T-helper 1 cell treated with Interleukin-12 subunit alpha and Interleukin-12 subunit beta and Interleukin-4 antibody, amounts not matched to agents 30 μg/mL and 1 μg/mL, for 36 hours (primary cell): Measurements from ENCODE around the gene KLHL35.
"Not testable (repeated sequence)": the region's sequence is repeated elsewhere in the genome, so short reads cannot be mapped to it uniquely, and the experiment has no call there.

Experiments
- H3K27ac Mint-ChIP-seq: one replicate; pipeline ENCODE4 v1.8.0; 2021; ENCODE audit warnings: mild to moderate bottlenecking, mixed read lengths
- H3K27me3 Mint-ChIP-seq: one replicate; pipeline ENCODE4 v1.8.0; 2021; ENCODE audit warnings: low read depth, mixed read lengths
- H3K36me3 Mint-ChIP-seq: one replicate; pipeline ENCODE4 v1.8.0; 2021; ENCODE audit warnings: low read depth, mixed read lengths
- H3K4me1 Mint-ChIP-seq: one replicate; pipeline ENCODE4 v1.8.0; 2021; ENCODE audit warnings: low read depth, mixed read lengths
- H3K4me3 Mint-ChIP-seq: one replicate; pipeline ENCODE4 v1.8.0; 2021; ENCODE audit warnings: mild to moderate bottlenecking, moderate library complexity, mixed read lengths
- H3K9me3 Mint-ChIP-seq: one replicate; pipeline ENCODE4 v1.8.0; 2021; ENCODE audit warnings: mixed read lengths

KLHL35 gene

GRCh38 chr11:75427181-75427580, 5.8 kb downstream of the KLHL35 start:
- Mint-ChIP-seq H3K36me3 (peaks cover 12% of the 10 kb centered on the region), H3K27me3 (peaks cover 40% of the 10 kb centered on the region), H3K4me1 (peaks cover 23% of the 10 kb centered on the region), H3K9me3 (peaks cover 6% of the 10 kb centered on the region), H3K4me3 (no peak overlapping the region), H3K27ac (no peak overlapping the region)

GRCh38 chr11:75426720-75427086, 6.3 kb downstream of the KLHL35 start:
- no peak overlapping the region for H3K27ac Mint-ChIP-seq
- peaks cover 11% of the 10 kb centered on the region for H3K36me3 Mint-ChIP-seq
- H3K27me3 Mint-ChIP-seq = peaks cover 35% of the 10 kb centered on the region
- H3K4me3 Mint-ChIP-seq = no peak overlapping the region
- peaks cover 6% of the 10 kb centered on the region for H3K9me3 Mint-ChIP-seq
- H3K4me1 Mint-ChIP-seq = peaks cover 23% of the 10 kb centered on the region

- Mint-ChIP-seq H3K4me3 (no peak overlapping the region), H3K27ac (no peak overlapping the region), H3K4me1 (peaks cover 14% of the 10 kb centered on the region), H3K36me3 (peaks cover 8% of the 10 kb centered on the region), H3K9me3 (peaks cover 6% of the 10 kb centered on the region), H3K27me3 (peaks cover 23% of the 10 kb centered on the region)
These were observed 7.6 kb downstream of the KLHL35 start for GRCh38 chr11:75425422-75425821.

GRCh38 chr11:75424396-75424795, 8.6 kb downstream of the KLHL35 start:
- Mint-ChIP-seq H3K36me3 (peaks cover 7% of the 10 kb centered on the region), H3K27me3 (peaks cover 21% of the 10 kb centered on the region), H3K27ac (no peak overlapping the region), H3K4me3 (no peak overlapping the region), H3K9me3 (peaks cover 5% of the 10 kb centered on the region), H3K4me1 (peaks cover 13% of the 10 kb centered on the region)

- peaks cover 14% of the 10 kb centered on the region for H3K27me3 Mint-ChIP-seq
- peaks cover 1% of the 10 kb centered on the region for H3K36me3 Mint-ChIP-seq
- H3K4me1 Mint-ChIP-seq = peaks cover 7% of the 10 kb centered on the region
- H3K27ac Mint-ChIP-seq = no peak overlapping the region
- no peak overlapping the region for H3K4me3 Mint-ChIP-seq
- H3K9me3 Mint-ChIP-seq = no peaks in the 10 kb centered on the region
These were observed 9.3 kb downstream of the KLHL35 start for GRCh38 chr11:75423721-75424120.

- Mint-ChIP-seq H3K9me3 (no peaks in the 10 kb centered on the region), H3K27ac (no peak overlapping the region), H3K27me3 (peaks cover 2% of the 10 kb centered on the region), H3K4me1 (no peaks in the 10 kb centered on the region), H3K4me3 (no peak overlapping the region), H3K36me3 (peaks cover 1% of the 10 kb centered on the region)
These were observed 10.5 kb downstream of the KLHL35 start for GRCh38 chr11:75422248-75423231.

- Mint-ChIP-seq H3K27ac (no peak overlapping the region), H3K27me3 (no peaks in the 10 kb centered on the region), H3K36me3 (peaks cover 1% of the 10 kb centered on the region), H3K4me1 (no peaks in the 10 kb centered on the region), H3K9me3 (no peaks in the 10 kb centered on the region), H3K4me3 (no peak overlapping the region)
These were observed 11.1 kb downstream of the KLHL35 start for GRCh38 chr11:75421902-75422247.

GRCh38 chr11:75421035-75421602, 11.9 kb downstream of the KLHL35 start:
- Mint-ChIP-seq H3K27ac (no peak overlapping the region), H3K4me3 (no peak overlapping the region), H3K4me1 (no peaks in the 10 kb centered on the region), H3K36me3 (peaks cover 1% of the 10 kb centered on the region), H3K27me3 (no peaks in the 10 kb centered on the region), H3K9me3 (no peaks in the 10 kb centered on the region)

GRCh38 chr11:75420224-75421034, 12.6 kb downstream of the KLHL35 start:
- Mint-ChIP-seq H3K4me3 (no peak overlapping the region), H3K36me3 (peaks cover 1% of the 10 kb centered on the region), H3K27me3 (no peaks in the 10 kb centered on the region), H3K4me1 (no peaks in the 10 kb centered on the region), H3K9me3 (no peaks in the 10 kb centered on the region), H3K27ac (no peak overlapping the region)

GRCh38 chr11:75413864-75414263, 19.1 kb downstream of the KLHL35 start:
- Mint-ChIP-seq H3K27me3 (no peaks in the 10 kb centered on the region), H3K9me3 (no peaks in the 10 kb centered on the region), H3K36me3 (peaks cover 10% of the 10 kb centered on the region), H3K4me3 (no peak overlapping the region), H3K4me1 (no peaks in the 10 kb centered on the region), H3K27ac (no peak overlapping the region)

- not testable (repeated sequence) for H3K4me1 Mint-ChIP-seq, H3K27ac Mint-ChIP-seq, H3K4me3 Mint-ChIP-seq, H3K9me3 Mint-ChIP-seq, H3K27me3 Mint-ChIP-seq
- peaks cover 11% of the 10 kb centered on the region for H3K36me3 Mint-ChIP-seq
These were observed 19.9 kb downstream of the KLHL35 start for GRCh38 chr11:75413146-75413545.

- H3K4me3 Mint-ChIP-seq, H3K9me3 Mint-ChIP-seq, H3K27ac Mint-ChIP-seq, H3K27me3 Mint-ChIP-seq: not testable (repeated sequence)
- peaks cover 13% of the 10 kb centered on the region for H3K4me1 Mint-ChIP-seq
- H3K36me3 Mint-ChIP-seq = peaks cover 27% of the 10 kb centered on the region
These were observed 23.0 kb downstream of the KLHL35 start for GRCh38 chr11:75409971-75410370.

GRCh38 chr11:75408957-75409219, 24.1 kb downstream of the KLHL35 start:
- peaks cover 33% of the 10 kb centered on the region for H3K36me3 Mint-ChIP-seq
- peaks cover 18% of the 10 kb centered on the region for H3K4me1 Mint-ChIP-seq
- H3K27me3 Mint-ChIP-seq = no peaks in the 10 kb centered on the region
- no peak overlapping the region for H3K4me3 Mint-ChIP-seq
- no peak overlapping the region for H3K27ac Mint-ChIP-seq
- no peaks in the 10 kb centered on the region for H3K9me3 Mint-ChIP-seq

- Mint-ChIP-seq H3K4me3 (no peak overlapping the region), H3K9me3 (no peaks in the 10 kb centered on the region), H3K4me1 (peaks cover 42% of the 10 kb centered on the region), H3K36me3 (peaks cover 52% of the 10 kb centered on the region), H3K27me3 (no peaks in the 10 kb centered on the region), H3K27ac (peak overlapping the region; percentile 9)
These were observed 26.6 kb downstream of the KLHL35 start for GRCh38 chr11:75406338-75406777.
